Measurements from ENCODE around the gene OSBPL6.

DNA sequence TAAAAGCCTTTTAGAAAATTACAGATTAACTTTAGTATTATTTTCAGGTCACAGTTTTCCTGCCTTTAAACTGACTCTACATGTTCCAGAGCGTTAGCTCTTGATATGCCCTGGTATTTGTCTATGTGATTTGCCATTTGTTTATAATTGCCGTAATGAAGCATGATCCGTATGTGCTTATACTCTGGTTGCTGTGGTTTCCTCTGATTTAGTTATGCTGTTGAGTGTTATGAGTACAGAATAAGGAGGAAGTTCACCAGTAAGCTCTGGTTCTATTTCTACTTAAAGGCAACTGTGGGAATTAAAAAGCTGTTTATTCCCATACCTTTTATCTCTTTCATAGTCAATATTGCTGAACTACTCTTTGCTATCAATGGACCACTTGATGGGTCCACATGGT is 123.5 kb downstream of the OSBPL6 start:
- TF ChIP-seq, protein P1, sequence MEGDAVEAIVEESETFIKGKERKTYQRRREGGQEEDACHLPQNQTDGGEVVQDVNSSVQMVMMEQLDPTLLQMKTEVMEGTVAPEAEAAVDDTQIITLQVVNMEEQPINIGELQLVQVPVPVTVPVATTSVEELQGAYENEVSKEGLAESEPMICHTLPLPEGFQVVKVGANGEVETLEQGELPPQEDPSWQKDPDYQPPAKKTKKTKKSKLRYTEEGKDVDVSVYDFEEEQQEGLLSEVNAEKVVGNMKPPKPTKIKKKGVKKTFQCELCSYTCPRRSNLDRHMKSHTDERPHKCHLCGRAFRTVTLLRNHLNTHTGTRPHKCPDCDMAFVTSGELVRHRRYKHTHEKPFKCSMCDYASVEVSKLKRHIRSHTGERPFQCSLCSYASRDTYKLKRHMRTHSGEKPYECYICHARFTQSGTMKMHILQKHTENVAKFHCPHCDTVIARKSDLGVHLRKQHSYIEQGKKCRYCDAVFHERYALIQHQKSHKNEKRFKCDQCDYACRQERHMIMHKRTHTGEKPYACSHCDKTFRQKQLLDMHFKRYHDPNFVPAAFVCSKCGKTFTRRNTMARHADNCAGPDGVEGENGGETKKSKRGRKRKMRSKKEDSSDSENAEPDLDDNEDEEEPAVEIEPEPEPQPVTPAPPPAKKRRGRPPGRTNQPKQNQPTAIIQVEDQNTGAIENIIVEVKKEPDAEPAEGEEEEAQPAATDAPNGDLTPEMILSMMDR (tag by site-specific recombination; IDR thresholded peaks at IDR 0.05): no peak
- TF ChIP-seq SETDB1 (IDR thresholded peaks at IDR 0.05; ENCODE audit: insufficient read length, low read length) (no peak), ZNF416 (tag by site-specific recombination; IDR thresholded peaks at IDR 0.05) (no peak), ZNF600 (tag by site-specific recombination; IDR thresholded peaks at IDR 0.05) (no peak), ZNF274 (IDR thresholded peaks at IDR 0.05; ENCODE audit: low read length) (no peak), ZNF274 (tag by site-specific recombination; IDR thresholded peaks at IDR 0.05; ENCODE audit: borderline replicate concordance) (no peak), ZNF138 (tag by site-specific recombination; IDR thresholded peaks at IDR 0.05; ENCODE audit: borderline replicate concordance) (no peak), ZNF558 (tag by site-specific recombination; IDR thresholded peaks at IDR 0.05) (no peak), IKZF3 (tag by site-specific recombination; IDR thresholded peaks at IDR 0.05) (no peak), ZBTB1 (tag by site-specific recombination; IDR thresholded peaks at IDR 0.05) (no peak)
- TF ChIP-seq, protein P2, sequence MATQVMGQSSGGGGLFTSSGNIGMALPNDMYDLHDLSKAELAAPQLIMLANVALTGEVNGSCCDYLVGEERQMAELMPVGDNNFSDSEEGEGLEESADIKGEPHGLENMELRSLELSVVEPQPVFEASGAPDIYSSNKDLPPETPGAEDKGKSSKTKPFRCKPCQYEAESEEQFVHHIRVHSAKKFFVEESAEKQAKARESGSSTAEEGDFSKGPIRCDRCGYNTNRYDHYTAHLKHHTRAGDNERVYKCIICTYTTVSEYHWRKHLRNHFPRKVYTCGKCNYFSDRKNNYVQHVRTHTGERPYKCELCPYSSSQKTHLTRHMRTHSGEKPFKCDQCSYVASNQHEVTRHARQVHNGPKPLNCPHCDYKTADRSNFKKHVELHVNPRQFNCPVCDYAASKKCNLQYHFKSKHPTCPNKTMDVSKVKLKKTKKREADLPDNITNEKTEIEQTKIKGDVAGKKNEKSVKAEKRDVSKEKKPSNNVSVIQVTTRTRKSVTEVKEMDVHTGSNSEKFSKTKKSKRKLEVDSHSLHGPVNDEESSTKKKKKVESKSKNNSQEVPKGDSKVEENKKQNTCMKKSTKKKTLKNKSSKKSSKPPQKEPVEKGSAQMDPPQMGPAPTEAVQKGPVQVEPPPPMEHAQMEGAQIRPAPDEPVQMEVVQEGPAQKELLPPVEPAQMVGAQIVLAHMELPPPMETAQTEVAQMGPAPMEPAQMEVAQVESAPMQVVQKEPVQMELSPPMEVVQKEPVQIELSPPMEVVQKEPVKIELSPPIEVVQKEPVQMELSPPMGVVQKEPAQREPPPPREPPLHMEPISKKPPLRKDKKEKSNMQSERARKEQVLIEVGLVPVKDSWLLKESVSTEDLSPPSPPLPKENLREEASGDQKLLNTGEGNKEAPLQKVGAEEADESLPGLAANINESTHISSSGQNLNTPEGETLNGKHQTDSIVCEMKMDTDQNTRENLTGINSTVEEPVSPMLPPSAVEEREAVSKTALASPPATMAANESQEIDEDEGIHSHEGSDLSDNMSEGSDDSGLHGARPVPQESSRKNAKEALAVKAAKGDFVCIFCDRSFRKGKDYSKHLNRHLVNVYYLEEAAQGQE (tag by site-specific recombination; IDR thresholded peaks at IDR 0.05): no peak
- TF ChIP-seq, protein P3, sequence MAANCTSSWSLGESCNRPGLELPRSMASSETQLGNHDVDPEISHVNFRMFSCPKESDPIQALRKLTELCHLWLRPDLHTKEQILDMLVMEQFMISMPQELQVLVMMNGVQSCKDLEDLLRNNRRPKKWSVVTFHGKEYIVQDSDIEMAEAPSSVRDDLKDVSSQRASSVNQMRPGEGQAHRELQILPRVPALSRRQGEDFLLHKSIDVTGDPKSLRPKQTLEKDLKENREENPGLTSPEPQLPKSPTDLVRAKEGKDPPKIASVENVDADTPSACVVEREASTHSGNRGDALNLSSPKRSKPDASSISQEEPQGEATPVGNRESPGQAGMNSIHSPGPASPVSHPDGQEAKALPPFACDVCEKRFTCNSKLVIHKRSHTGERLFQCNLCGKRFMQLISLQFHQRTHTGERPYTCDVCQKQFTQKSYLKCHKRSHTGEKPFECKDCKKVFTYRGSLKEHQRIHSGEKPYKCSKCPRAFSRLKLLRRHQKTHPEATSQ (tag by site-specific recombination; IDR thresholded peaks at IDR 0.05): no peak
- TF ChIP-seq, protein P4, sequence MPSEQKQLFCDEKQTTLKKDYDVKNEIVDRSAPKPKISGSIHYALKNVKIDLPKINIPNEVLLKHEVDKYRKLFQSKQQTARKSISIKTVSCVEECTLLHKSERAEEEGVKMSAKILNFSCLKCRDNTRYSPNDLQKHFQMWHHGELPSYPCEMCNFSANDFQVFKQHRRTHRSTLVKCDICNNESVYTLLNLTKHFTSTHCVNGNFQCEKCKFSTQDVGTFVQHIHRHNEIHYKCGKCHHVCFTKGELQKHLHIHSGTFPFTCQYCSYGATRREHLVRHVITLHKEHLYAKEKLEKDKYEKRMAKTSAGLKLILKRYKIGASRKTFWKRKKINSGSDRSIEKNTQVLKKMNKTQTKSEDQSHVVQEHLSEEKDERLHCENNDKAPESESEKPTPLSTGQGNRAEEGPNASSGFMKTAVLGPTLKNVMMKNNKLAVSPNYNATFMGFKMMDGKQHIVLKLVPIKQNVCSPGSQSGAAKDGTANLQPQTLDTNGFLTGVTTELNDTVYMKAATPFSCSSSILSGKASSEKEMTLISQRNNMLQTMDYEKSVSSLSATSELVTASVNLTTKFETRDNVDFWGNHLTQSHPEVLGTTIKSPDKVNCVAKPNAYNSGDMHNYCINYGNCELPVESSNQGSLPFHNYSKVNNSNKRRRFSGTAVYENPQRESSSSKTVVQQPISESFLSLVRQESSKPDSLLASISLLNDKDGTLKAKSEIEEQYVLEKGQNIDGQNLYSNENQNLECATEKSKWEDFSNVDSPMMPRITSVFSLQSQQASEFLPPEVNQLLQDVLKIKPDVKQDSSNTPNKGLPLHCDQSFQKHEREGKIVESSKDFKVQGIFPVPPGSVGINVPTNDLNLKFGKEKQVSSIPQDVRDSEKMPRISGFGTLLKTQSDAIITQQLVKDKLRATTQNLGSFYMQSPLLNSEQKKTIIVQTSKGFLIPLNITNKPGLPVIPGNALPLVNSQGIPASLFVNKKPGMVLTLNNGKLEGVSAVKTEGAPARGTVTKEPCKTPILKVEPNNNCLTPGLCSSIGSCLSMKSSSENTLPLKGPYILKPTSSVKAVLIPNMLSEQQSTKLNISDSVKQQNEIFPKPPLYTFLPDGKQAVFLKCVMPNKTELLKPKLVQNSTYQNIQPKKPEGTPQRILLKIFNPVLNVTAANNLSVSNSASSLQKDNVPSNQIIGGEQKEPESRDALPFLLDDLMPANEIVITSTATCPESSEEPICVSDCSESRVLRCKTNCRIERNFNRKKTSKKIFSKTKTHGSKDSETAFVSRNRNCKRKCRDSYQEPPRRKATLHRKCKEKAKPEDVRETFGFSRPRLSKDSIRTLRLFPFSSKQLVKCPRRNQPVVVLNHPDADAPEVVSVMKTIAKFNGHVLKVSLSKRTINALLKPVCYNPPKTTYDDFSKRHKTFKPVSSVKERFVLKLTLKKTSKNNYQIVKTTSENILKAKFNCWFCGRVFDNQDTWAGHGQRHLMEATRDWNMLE (tag by site-specific recombination; conservative IDR thresholded peaks at IDR 0.05; ENCODE audit: low read depth): no peak

Data from HEK293 (cell line).